IMR-90 (cell line): ENCODE results near the gene CYP4F3. TPM values are rescaled to one million over a fixed set of nuclear protein-coding genes. Genes with fewer than 3 reads are reported as not detected.
"Not testable (repeated sequence)": the region's sequence is repeated elsewhere in the genome, so short reads cannot be mapped to it uniquely, and the experiment has no call there.

Source experiments
- ATAC-seq: fragments of 200-7000 bp; cut with Tn5 transposase; 2 replicates; pipeline ENCODE4 v1.9.1; 2020; ENCODE audit warnings: low read depth, mild to moderate bottlenecking, moderate library complexity
- BruUV-seq: library from RNA; stranded (reverse); fragments of 400-500 nt; replicated peaks from 2 replicates; lab custom pipeline; 2021; lab: Mats Ljungman, UMichigan
- CTCF ChIA-PET: fragments of 300-600 bp; formaldehyde crosslinking; extraction: SDS; loops from one replicate; lab custom pipeline; 2021; ENCODE audit warnings: antibody characterized with exemption; lab: Yijun Ruan, JAX
- POLR2A ChIA-PET: fragments of 300-600 bp; sonication (Branson Sonifier 250); formaldehyde crosslinking; loops from one replicate; lab custom pipeline; 2022; ENCODE audit warnings: antibody characterized with exemption; ENCODE audit not compliant: unreplicated experiment; lab: Charles Lee
- DNase-seq: peaks from one replicate; pipeline ENCODE4 v3.0.0; 2013
- H2AFZ ChIP-seq: replicated peaks from 2 replicates; pipeline ENCODE3; 2013; ENCODE audit warnings: low read length, mild to moderate bottlenecking; ENCODE audit not compliant: poor library complexity
- H2AK5ac ChIP-seq: 2 replicates; pipeline ENCODE4 v1.6.1; 2013; ENCODE audit warnings: low read depth, low read length, inconsistent platforms
- H2AK9ac ChIP-seq: replicated peaks from 2 replicates; pipeline ENCODE3; 2013; ENCODE audit warnings: mild to moderate bottlenecking, low read depth, low read length, moderate library complexity; ENCODE audit not compliant: poor library complexity
- H2BK120ac ChIP-seq: 2 replicates; pipeline ENCODE4 v1.6.1; 2013; ENCODE audit warnings: low read depth, low read length, inconsistent platforms
- H2BK15ac ChIP-seq: 3 replicates; pipeline ENCODE4 v1.6.1; 2013; ENCODE audit warnings: low read depth, low read length, inconsistent platforms
- H2BK20ac ChIP-seq: 2 replicates; pipeline ENCODE4 v1.6.1; 2013; ENCODE audit warnings: low read depth, mild to moderate bottlenecking, inconsistent platforms, low read length, moderate library complexity
- H2BK5ac ChIP-seq: 2 replicates; pipeline ENCODE4 v1.6.1; 2013; ENCODE audit warnings: mild to moderate bottlenecking, low read depth, low read length, inconsistent platforms; ENCODE audit not compliant: poor library complexity, severe bottlenecking
- H3K14ac ChIP-seq: replicated peaks from 2 replicates; pipeline ENCODE4 v1.6.1; 2013; ENCODE audit warnings: low read depth, low read length, inconsistent platforms
- H3K18ac ChIP-seq: 2 replicates; pipeline ENCODE4 v1.6.1; 2013; ENCODE audit warnings: low read depth, low read length, control low read depth
- H3K23ac ChIP-seq: 2 replicates; pipeline ENCODE4 v1.6.1; 2013; ENCODE audit warnings: low read depth, low read length, inconsistent platforms
- H3K27ac ChIP-seq: 2 replicates; pipeline ENCODE4 v1.5.1; 2013; ENCODE audit warnings: mild to moderate bottlenecking, control low read depth, low read length; ENCODE audit not compliant: insufficient read depth
- H3K27me3 ChIP-seq: 2 replicates; pipeline ENCODE4 v1.6.1; 2013; ENCODE audit warnings: low read length; ENCODE audit not compliant: control insufficient read depth, insufficient read depth
- H3K36me3 ChIP-seq: 2 replicates; pipeline ENCODE4 v1.6.1; 2013; ENCODE audit warnings: low read length, mixed read lengths; ENCODE audit not compliant: control insufficient read depth, insufficient read depth
- H3K4ac ChIP-seq: 2 replicates; pipeline ENCODE4 v1.6.1; 2013; ENCODE audit warnings: low read depth, low read length, inconsistent platforms
- H3K4me1 ChIP-seq: 2 replicates; pipeline ENCODE4 v1.6.1; 2013; ENCODE audit warnings: low read length, mixed read lengths; ENCODE audit not compliant: control insufficient read depth, insufficient read depth
- H3K4me2 ChIP-seq: 2 replicates; pipeline ENCODE4 v1.6.1; 2013; ENCODE audit warnings: low read depth, mild to moderate bottlenecking, control low read depth, low read length, moderate library complexity
- H3K4me3 ChIP-seq: 2 replicates; pipeline ENCODE4 v1.5.1; 2013; ENCODE audit warnings: low read depth, mild to moderate bottlenecking, control low read depth, low read length, moderate library complexity; ENCODE audit not compliant: insufficient read depth
- H3K56ac ChIP-seq: 2 replicates; pipeline ENCODE4 v1.6.1; 2013; ENCODE audit warnings: low read length, inconsistent platforms; ENCODE audit not compliant: insufficient read depth; ENCODE audit errors: extremely low read depth
- H3K79me1 ChIP-seq, 2 experiments: 2 replicates each; pipeline ENCODE4 v1.6.1; 2013; ENCODE audit warnings: low read length in 2 of 2, inconsistent platforms in 1 of 2, low read depth in 1 of 2
- H3K9ac ChIP-seq: 2 replicates; pipeline ENCODE4 v1.6.1; 2013; ENCODE audit warnings: low read depth, low read length, control low read depth
- H3K9me1 ChIP-seq: 2 replicates; pipeline ENCODE4 v1.6.1; 2013; ENCODE audit warnings: low read length, inconsistent platforms; ENCODE audit not compliant: insufficient read depth
- H3K9me3 ChIP-seq: 2 replicates; pipeline ENCODE4 v1.6.1; 2013; ENCODE audit warnings: low read length; ENCODE audit not compliant: control insufficient read depth, insufficient read depth
- H4K20me1 ChIP-seq: 2 replicates; pipeline ENCODE4 v1.6.1; 2013; ENCODE audit warnings: low read length, inconsistent platforms; ENCODE audit not compliant: insufficient read depth
- H4K5ac ChIP-seq: 2 replicates; pipeline ENCODE4 v1.6.1; 2013; ENCODE audit warnings: mild to moderate bottlenecking, low read depth, low read length, control low read depth
- H4K8ac ChIP-seq, 2 experiments: 2 replicates each; pipeline ENCODE4 v1.6.1; 2013; ENCODE audit warnings: low read depth in 2 of 2, low read length in 2 of 2, control low read depth in 1 of 2, inconsistent platforms in 1 of 2
- H4K91ac ChIP-seq: 2 replicates; pipeline ENCODE4 v1.6.1; 2013; ENCODE audit warnings: low read depth, low read length, inconsistent platforms; ENCODE audit not compliant: insufficient read depth
- WGBS, 2 experiments: methylation state at CpG; one replicate each; pipeline versions ENCODE4 v1.1.5 to v1.1.7; 2013; ENCODE audit warnings: missing lambda C conversion rate in 2 of 2; ENCODE audit not compliant: insufficient read length in 1 of 2; ENCODE audit errors: extremely low coverage in 2 of 2; 5-methylcytosine and 5-hydroxymethylcytosine counted together
- dilution Hi-C: fragments of 300-500 bp; cut with HindIII; formaldehyde crosslinking; loops from one replicate; pipeline ENCODE4 v1.14.3; 2018; ENCODE audit warnings: low sequenced_read_pairs; ENCODE audit not compliant: unreplicated experiment
- in situ Hi-C: fragments of 300-500 bp; cut with MboI; formaldehyde crosslinking; loops from 3 replicates; pipeline ENCODE4 v1.14.3; 2019; ENCODE audit warnings: low sequenced_read_pairs, inconsistent platforms, mixed read lengths
- intact Hi-C: fragments of 100-400 bp; cut with micrococcal nuclease; formaldehyde crosslinking; loops from 2 replicates; pipeline ENCODE4 v1.10.0; 2022
- polyA plus RNA-seq, 3 experiments: library from polyadenylated mRNA; depleted of rRNA; stranded (reverse); fragments of >200 nt; gene quantifications; 2 replicates each; pipeline ENCODE4 v1.2.3, GENCODE V29; 2012; ENCODE audit warnings: low replicate concordance in 1 of 3
- total RNA-seq: library from RNA; depleted of rRNA; stranded (reverse); fragments of >200 nt; gene quantifications from 2 replicates; pipeline ENCODE4 v1.2.3, GENCODE V29; 2012

Gene CYP4F3
- total and polyA plus RNA-seq, 2 of the 4 experiments (the other 2 are of a cell fraction) = not detected

GRCh38 chr19:15592506-15592905, 48.2 kb upstream of the CYP4F3 start:
- ATAC-seq, POLR2A ChIA-PET, in situ Hi-C loops: not testable (repeated sequence)

GRCh38 chr19:15593766-15594165, 46.9 kb upstream of the CYP4F3 start:
- H3K4me2 ChIP-seq, POLR2A ChIA-PET, H3K18ac ChIP-seq, H4K8ac ChIP-seq, H2BK5ac ChIP-seq, H3K14ac ChIP-seq, H3K36me3 ChIP-seq, H2BK120ac ChIP-seq, H4K91ac ChIP-seq, H4K5ac ChIP-seq, H3K27ac ChIP-seq, H3K9ac ChIP-seq, intact Hi-C loops, H3K9me3 ChIP-seq, H3K27me3 ChIP-seq, H2AK9ac ChIP-seq, H2AK5ac ChIP-seq, in situ Hi-C loops, H3K4me3 ChIP-seq, CTCF ChIA-PET, H3K23ac ChIP-seq, H2AFZ ChIP-seq, H3K79me1 ChIP-seq, H2BK20ac ChIP-seq, H3K56ac ChIP-seq, H3K4me1 ChIP-seq, BruUV-seq, H4K20me1 ChIP-seq, H2BK15ac ChIP-seq, dilution Hi-C loops, H3K9me1 ChIP-seq, DNase-seq, ATAC-seq, H3K4ac ChIP-seq: not testable (repeated sequence)
- no CpG with 5 or more reads among the region's 4 CpGs for WGBS, 2 experiments

More at GRCh38 chr19:15592506-15592905, 48.2 kb upstream of the CYP4F3 start:
- CTCF ChIA-PET, H3K27me3 ChIP-seq, H2BK5ac ChIP-seq, H2BK20ac ChIP-seq, H3K9me1 ChIP-seq, dilution Hi-C loops, H3K4me1 ChIP-seq, H4K5ac ChIP-seq, H4K91ac ChIP-seq, H2AFZ ChIP-seq, H3K36me3 ChIP-seq, H3K4ac ChIP-seq, H3K23ac ChIP-seq, H3K9me3 ChIP-seq, DNase-seq, H3K14ac ChIP-seq, H4K8ac ChIP-seq, H3K79me1 ChIP-seq, H4K20me1 ChIP-seq, H3K9ac ChIP-seq, H2AK5ac ChIP-seq, H2BK15ac ChIP-seq, H3K27ac ChIP-seq, H2BK120ac ChIP-seq, H3K4me2 ChIP-seq, H2AK9ac ChIP-seq, intact Hi-C loops, H3K4me3 ChIP-seq, H3K18ac ChIP-seq, BruUV-seq, H3K56ac ChIP-seq: not testable (repeated sequence)
- no CpG with 5 or more reads among the region's 5 CpGs for WGBS, 2 experiments
